H9 (cell line): ENCODE measurements around the gene KLHL21. TPM values are rescaled to one million over a fixed set of nuclear protein-coding genes. Genes with fewer than 3 reads are reported as not detected.

ENCODE experiments used
- DNase-seq: peaks from one replicate; pipeline ENCODE4 v3.0.0-alpha.2; 2017
- H2AFZ ChIP-seq: one replicate; pipeline ENCODE4 v1.6.1; 2013; ENCODE audit warnings: mild to moderate bottlenecking, low read length, control low read depth, moderate library complexity
- H2AK5ac ChIP-seq: 2 replicates; pipeline ENCODE4 v1.6.1; 2013; ENCODE audit warnings: low read length, control low read depth, mixed read lengths; ENCODE audit not compliant: insufficient read length
- H2BK120ac ChIP-seq: one replicate; pipeline ENCODE4 v1.6.1; 2013; ENCODE audit warnings: low read depth, mild to moderate bottlenecking, low read length, control low read depth, inconsistent platforms; ENCODE audit not compliant: poor library complexity, severe bottlenecking
- H2BK12ac ChIP-seq: 2 replicates; pipeline ENCODE4 v1.6.1; 2013; ENCODE audit warnings: low read length, control low read depth, mixed read lengths, low read depth; ENCODE audit not compliant: insufficient read length
- H2BK15ac ChIP-seq: 2 replicates; pipeline ENCODE4 v1.6.1; 2013; ENCODE audit warnings: low read depth, low read length, control low read depth
- H2BK20ac ChIP-seq: one replicate; pipeline ENCODE4 v1.6.1; 2013; ENCODE audit warnings: low read depth, mild to moderate bottlenecking, low read length, control low read depth, inconsistent platforms; ENCODE audit not compliant: poor library complexity, severe bottlenecking
- H2BK5ac ChIP-seq: 2 replicates; pipeline ENCODE4 v1.6.1; 2013; ENCODE audit warnings: low read length, control low read depth, mixed read lengths; ENCODE audit not compliant: insufficient read length
- H3K14ac ChIP-seq: 2 replicates; pipeline ENCODE4 v1.6.1; 2013; ENCODE audit warnings: low read length, control low read depth; ENCODE audit not compliant: insufficient read depth
- H3K18ac ChIP-seq: 2 replicates; pipeline ENCODE4 v1.6.1; 2013; ENCODE audit warnings: low read depth, mild to moderate bottlenecking, mixed read lengths, low read length, control low read depth; ENCODE audit not compliant: insufficient read length
- H3K23ac ChIP-seq: 2 replicates; pipeline ENCODE4 v1.6.1; 2013; ENCODE audit warnings: low read length, control low read depth, mixed read lengths, low read depth; ENCODE audit not compliant: insufficient read length
- H3K23me2 ChIP-seq: 2 replicates; pipeline ENCODE4 v1.6.1; 2013; ENCODE audit warnings: low read depth, mild to moderate bottlenecking, mixed read lengths, low read length, control low read depth; ENCODE audit not compliant: insufficient read length, poor library complexity, severe bottlenecking
- H3K27ac ChIP-seq: 2 replicates; pipeline ENCODE4 v1.5.1; 2013; ENCODE audit warnings: low read length, control low read depth, mixed read lengths, low read depth; ENCODE audit not compliant: insufficient read length
- H3K27me3 ChIP-seq: 2 replicates; pipeline ENCODE4 v1.6.1; 2013; ENCODE audit warnings: low read length, control low read depth, inconsistent platforms; ENCODE audit not compliant: insufficient read depth
- H3K4ac ChIP-seq: 2 replicates; pipeline ENCODE4 v1.6.1; 2013; ENCODE audit warnings: low read depth, mild to moderate bottlenecking, control low read depth, inconsistent platforms, low read length, moderate library complexity
- H3K4me1 ChIP-seq: 2 replicates; pipeline ENCODE4 v1.6.1; 2013; ENCODE audit warnings: low read length, control low read depth, inconsistent platforms; ENCODE audit not compliant: insufficient read depth
- H3K4me2 ChIP-seq: 2 replicates; pipeline ENCODE4 v1.6.1; 2013; ENCODE audit warnings: low read length, control low read depth, mixed read lengths; ENCODE audit not compliant: insufficient read length, insufficient read depth
- H3K56ac ChIP-seq: 2 replicates; pipeline ENCODE4 v1.6.1; 2013; ENCODE audit warnings: low read depth, mild to moderate bottlenecking, mixed read lengths, low read length, control low read depth; ENCODE audit not compliant: insufficient read length
- H3K79me1 ChIP-seq: 2 replicates; pipeline ENCODE4 v1.6.1; 2013; ENCODE audit warnings: low read depth, mild to moderate bottlenecking, moderate library complexity, low read length, control low read depth, inconsistent platforms; ENCODE audit not compliant: insufficient read depth, poor library complexity, severe bottlenecking
- H3K79me2 ChIP-seq: 2 replicates; pipeline ENCODE4 v1.6.1; 2013; ENCODE audit warnings: low read length, control low read depth, inconsistent platforms; ENCODE audit not compliant: insufficient read depth
- H3K9ac ChIP-seq: 2 replicates; pipeline ENCODE4 v1.6.1; 2013; ENCODE audit warnings: low read length, control low read depth, mixed read lengths; ENCODE audit not compliant: insufficient read length; ENCODE audit errors: extremely low read depth
- H3K9me3 ChIP-seq: one replicate; pipeline ENCODE4 v1.6.1; 2013; ENCODE audit warnings: low read depth, low read length, inconsistent platforms; ENCODE audit not compliant: control insufficient read depth
- H3T11ph ChIP-seq: one replicate; pipeline ENCODE4 v1.6.1; 2013; ENCODE audit warnings: mild to moderate bottlenecking, low read length, control low read depth, inconsistent platforms
- H4K20me1 ChIP-seq: one replicate; pipeline ENCODE4 v1.6.1; 2013; ENCODE audit not compliant: control insufficient read depth, insufficient read length, insufficient read depth
- H4K5ac ChIP-seq: 2 replicates; pipeline ENCODE4 v1.6.1; 2013; ENCODE audit warnings: low read depth, mild to moderate bottlenecking, mixed read lengths, low read length, control low read depth; ENCODE audit not compliant: insufficient read length
- H4K8ac ChIP-seq: replicated peaks from 2 replicates; pipeline ENCODE4 v1.6.1; 2013; ENCODE audit warnings: low read length, control low read depth, mixed read lengths, low read depth; ENCODE audit not compliant: insufficient read length
- H4K91ac ChIP-seq: 2 replicates; pipeline ENCODE4 v1.6.1; 2013; ENCODE audit warnings: low read depth, mild to moderate bottlenecking, moderate library complexity, mixed read lengths, low read length, control low read depth; ENCODE audit not compliant: insufficient read length
- H3K27ac Mint-ChIP-seq, 3 experiments: 2 replicates in 2 of 3; 3 replicates in 1 of 3; pipeline ENCODE4 v1.8.0; 2020 to 2021; ENCODE audit warnings: mixed read lengths in 3 of 3, mild to moderate bottlenecking in 1 of 3, moderate library complexity in 1 of 3
- H3K27me3 Mint-ChIP-seq: 2 replicates; pipeline ENCODE4 v1.8.0; 2021; ENCODE audit warnings: low read depth, mild to moderate bottlenecking, moderate library complexity, mixed read lengths
- H3K36me3 Mint-ChIP-seq, 3 experiments: 2 replicates in 2 of 3; 3 replicates in 1 of 3; pipeline ENCODE4 v1.8.0; 2020 to 2021; ENCODE audit warnings: low read depth in 3 of 3, mixed read lengths in 3 of 3; ENCODE audit not compliant: insufficient read depth in 1 of 3
- H3K4me1 Mint-ChIP-seq, 2 experiments: 2 replicates each; pipeline ENCODE4 v1.8.0; 2020; ENCODE audit warnings: mixed read lengths in 2 of 2
- H3K4me3 Mint-ChIP-seq, 2 experiments: 2 replicates in 1 of 2; 3 replicates in 1 of 2; pipeline ENCODE4 v1.8.0; 2020 to 2021; ENCODE audit warnings: mild to moderate bottlenecking in 2 of 2, mixed read lengths in 2 of 2, moderate library complexity in 1 of 2
- H3K9me3 Mint-ChIP-seq, 2 experiments: 2 replicates in 1 of 2; 3 replicates in 1 of 2; pipeline ENCODE4 v1.8.0; 2020; ENCODE audit warnings: mild to moderate bottlenecking in 2 of 2, mixed read lengths in 2 of 2, moderate library complexity in 1 of 2
- WGBS: extraction: QIAGEN DNeasy Blood & Tissue Kit; methylation state at CpG from one replicate; pipeline ENCODE4 v1.1.7; 2013; ENCODE audit warnings: missing lambda C conversion rate, low lambda C conversion rate, mixed read lengths; ENCODE audit not compliant: insufficient read length; ENCODE audit errors: extremely low coverage; 5-methylcytosine and 5-hydroxymethylcytosine counted together
- total RNA-seq: library from RNA; stranded (reverse); gene quantifications from 2 replicates; pipeline ENCODE4 v1.2.1, GENCODE V29; 2021
- TF ChIP-seq, protein P1 (sequence below): fragments of 200-600 bp; sonication (generic); conservative IDR thresholded peaks from 3 replicates; pipeline ENCODE4 v1.8.0; 2021; ENCODE audit warnings: antibody characterized with exemption, mild to moderate bottlenecking

The KLHL21 gene
- total RNA-seq, 1 experiment from 2014 or later, result 31.9 TPM

DNA sequence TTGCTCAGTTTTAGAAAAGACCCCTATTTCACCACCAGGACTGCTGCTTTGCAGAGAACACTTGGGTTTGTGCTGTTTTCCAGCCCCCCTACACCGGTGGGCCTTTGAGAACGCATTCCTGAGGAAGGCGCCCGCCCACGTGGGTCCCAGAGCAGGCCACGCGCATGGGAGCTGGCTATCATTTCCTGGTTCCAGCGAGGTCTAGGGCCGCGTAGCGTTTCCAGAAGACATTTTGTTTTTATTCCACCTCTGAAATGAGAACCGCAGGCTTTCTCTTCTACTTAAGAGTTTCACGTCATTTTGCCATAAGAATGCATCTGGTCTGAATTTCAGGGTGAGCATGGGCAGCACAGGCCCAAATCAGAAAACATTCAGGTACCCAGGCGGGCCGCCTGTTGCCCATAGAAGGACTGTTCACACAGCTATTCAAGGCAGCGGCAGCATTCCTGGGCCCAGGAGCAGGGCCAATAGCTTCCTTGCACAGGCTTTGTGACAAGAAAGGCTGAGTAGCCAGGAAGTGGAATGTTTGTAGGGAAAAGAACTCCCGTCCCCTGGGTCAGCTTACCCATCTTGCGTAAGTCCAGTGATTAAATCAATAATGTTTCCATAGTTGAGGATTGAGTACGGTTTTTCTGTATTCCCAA is 1.4 kb upstream of the KLHL21 start:
- H3K14ac ChIP-seq, result peak overlapping the region; percentile 96; the same call in 1 of the 2 replicates
- H4K8ac ChIP-seq, result no peak overlapping the region
- no peak overlapping the region for H2AK5ac ChIP-seq
- H4K5ac ChIP-seq, result peak overlapping the region; percentile 13
- H3K9me3 Mint-ChIP-seq, result no peaks in the 10 kb centered on the region; a peak in 1 of 5 replicates
- peak overlapping the region; percentile 69 for H3K9ac ChIP-seq
- H4K91ac ChIP-seq, result no peak overlapping the region
- peak overlapping the region; percentile 64 to 76 for H3K4me3 Mint-ChIP-seq
- no peak overlapping the region for H2BK5ac ChIP-seq
- peak overlapping the region; percentile 93 for H3K4ac ChIP-seq
- no peaks in the 10 kb centered on the region for H3K9me3 ChIP-seq
- no peaks in the 10 kb centered on the region for H3K27me3 ChIP-seq
- peak overlapping the region; percentile 58 for H3K4me2 ChIP-seq
- H3K18ac ChIP-seq, result peak overlapping the region; percentile 97
- H3K27ac Mint-ChIP-seq, result peak overlapping the region; percentile 87 to 98 (median 91); a peak in 6 of 7 replicates
- peak overlapping the region; percentile 99 for H2BK120ac ChIP-seq
- H3K36me3 Mint-ChIP-seq, result peaks cover 5 to 14% (median 7%) of the 10 kb centered on the region in 3 experiments
- no peak overlapping the region for H2AFZ ChIP-seq
- no peaks in the 10 kb centered on the region for H3K27me3 Mint-ChIP-seq
- DNase-seq, result peak; percentile 88
- no CpG with 5 or more reads among the region's 19 CpGs for WGBS
- peak overlapping the region; percentile 78 for H3T11ph ChIP-seq
- peak overlapping the region; percentile 68 for H2BK12ac ChIP-seq
- H3K79me1 ChIP-seq, result no peaks in the 10 kb centered on the region
- no peak overlapping the region for H3K56ac ChIP-seq
- no peak overlapping the region for H3K23ac ChIP-seq
- TF ChIP-seq, protein P1, sequence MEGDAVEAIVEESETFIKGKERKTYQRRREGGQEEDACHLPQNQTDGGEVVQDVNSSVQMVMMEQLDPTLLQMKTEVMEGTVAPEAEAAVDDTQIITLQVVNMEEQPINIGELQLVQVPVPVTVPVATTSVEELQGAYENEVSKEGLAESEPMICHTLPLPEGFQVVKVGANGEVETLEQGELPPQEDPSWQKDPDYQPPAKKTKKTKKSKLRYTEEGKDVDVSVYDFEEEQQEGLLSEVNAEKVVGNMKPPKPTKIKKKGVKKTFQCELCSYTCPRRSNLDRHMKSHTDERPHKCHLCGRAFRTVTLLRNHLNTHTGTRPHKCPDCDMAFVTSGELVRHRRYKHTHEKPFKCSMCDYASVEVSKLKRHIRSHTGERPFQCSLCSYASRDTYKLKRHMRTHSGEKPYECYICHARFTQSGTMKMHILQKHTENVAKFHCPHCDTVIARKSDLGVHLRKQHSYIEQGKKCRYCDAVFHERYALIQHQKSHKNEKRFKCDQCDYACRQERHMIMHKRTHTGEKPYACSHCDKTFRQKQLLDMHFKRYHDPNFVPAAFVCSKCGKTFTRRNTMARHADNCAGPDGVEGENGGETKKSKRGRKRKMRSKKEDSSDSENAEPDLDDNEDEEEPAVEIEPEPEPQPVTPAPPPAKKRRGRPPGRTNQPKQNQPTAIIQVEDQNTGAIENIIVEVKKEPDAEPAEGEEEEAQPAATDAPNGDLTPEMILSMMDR, result no peak; the same call in 2 of the 3 replicates
- peaks cover 18% of the 10 kb centered on the region; the same call in 1 of the 2 replicates for H3K79me2 ChIP-seq
- peak overlapping the region; percentile 46 for H3K27ac ChIP-seq
- H3K4me1 ChIP-seq, result no peaks in the 10 kb centered on the region
- H3K23me2 ChIP-seq, result peaks cover 21% of the 10 kb centered on the region
- peak overlapping the region; percentile 33 for H2BK20ac ChIP-seq
- no peak overlapping the region for H2BK15ac ChIP-seq
- H3K4me1 Mint-ChIP-seq, result peaks cover 26 to 29% of the 10 kb centered on the region in 2 experiments
- peaks cover 2% of the 10 kb centered on the region for H4K20me1 ChIP-seq
